SKM-1 (cell line): ENCODE results near the gene ALDOB.

ENCODE experiments used
- DNase-seq: peaks from one replicate; lab custom pipeline; 2025; ENCODE audit not compliant: unreplicated experiment; lab: John Stamatoyannopoulos, UW

ALDOB gene

GRCh38 chr9:101435601-101436079 lies at the start of gene ALDOB:
TSS of gene ALDOB (minus strand) at chr9:101435774. CDS start at chr9:101430887, 4,887 bp downstream.
- no peak for DNase-seq

- DNase-seq, result no peak
These were observed 48.5 kb upstream of the ALDOB start for GRCh38 chr9:101484046-101484445.

GRCh38 chr9:101481261-101481660 lies 45.7 kb upstream of the ALDOB start:
- DNase-seq, result no peak

- DNase-seq, result no peak
These were observed 44.8 kb upstream of the ALDOB start for GRCh38 chr9:101480386-101480785.

- no peak for DNase-seq
These were observed 43.9 kb upstream of the ALDOB start for GRCh38 chr9:101479338-101480030.

DNA sequence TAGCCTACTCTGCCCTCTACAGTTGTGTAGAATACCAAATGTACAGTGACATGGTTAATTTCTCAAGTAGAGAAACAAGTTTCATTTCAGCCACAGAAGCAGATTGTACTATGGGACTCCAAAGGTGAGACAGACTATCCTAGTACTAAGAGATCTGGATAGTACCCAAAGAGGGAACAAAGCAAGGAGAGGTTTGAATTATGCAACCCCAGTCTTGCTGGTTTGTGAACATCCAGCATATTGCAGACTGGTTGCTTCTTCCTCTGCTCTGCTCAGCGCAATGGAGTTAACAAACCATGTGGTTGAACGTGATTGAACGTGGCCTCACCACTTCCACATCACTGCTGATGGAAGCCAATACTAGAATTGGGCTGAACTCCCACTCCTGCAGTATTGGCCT lies 43.3 kb upstream of the ALDOB start:
- DNase-seq, result no peak

- no peak for DNase-seq
These were observed 42.9 kb upstream of the ALDOB start for GRCh38 chr9:101478444-101478843.

DNA sequence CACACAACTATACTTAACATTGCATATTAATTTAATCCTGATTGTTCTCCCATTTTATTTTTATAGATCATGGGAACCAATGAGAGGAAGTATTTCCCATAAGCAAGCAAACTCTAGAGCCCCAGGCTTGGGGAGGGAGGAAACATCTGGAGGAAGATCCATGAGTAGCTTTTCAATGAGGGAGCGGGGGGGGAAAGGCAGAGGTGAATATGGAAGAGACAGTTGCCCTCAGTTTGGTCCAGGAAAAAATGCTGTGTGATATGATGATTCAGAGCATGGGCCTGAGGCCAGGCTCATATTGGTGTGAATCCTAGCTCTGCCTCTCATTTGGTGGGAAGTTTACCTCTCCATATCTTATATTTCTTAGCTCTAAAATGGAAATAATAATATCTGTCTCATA lies 42.2 kb upstream of the ALDOB start:
- no peak for DNase-seq

DNA sequence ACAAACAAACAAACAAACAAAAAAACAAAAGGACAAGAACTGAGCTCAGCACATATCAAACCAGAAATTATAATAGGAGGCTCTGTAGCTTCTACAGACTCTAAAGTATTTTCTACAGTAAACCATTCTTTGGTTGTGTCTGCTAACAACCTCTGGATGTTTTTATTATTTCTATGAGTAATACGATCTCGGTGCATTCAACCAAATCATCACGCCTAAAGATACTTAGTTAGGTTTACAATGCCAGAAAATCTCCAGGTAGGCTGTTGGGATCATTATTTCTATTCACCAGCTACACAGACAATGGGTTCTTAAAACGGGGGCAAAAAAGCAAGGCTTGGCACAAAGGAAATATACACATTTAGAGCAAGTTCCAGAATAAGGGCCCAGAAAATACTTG lies 41.6 kb upstream of the ALDOB start:
- DNase-seq, result no peak

DNA sequence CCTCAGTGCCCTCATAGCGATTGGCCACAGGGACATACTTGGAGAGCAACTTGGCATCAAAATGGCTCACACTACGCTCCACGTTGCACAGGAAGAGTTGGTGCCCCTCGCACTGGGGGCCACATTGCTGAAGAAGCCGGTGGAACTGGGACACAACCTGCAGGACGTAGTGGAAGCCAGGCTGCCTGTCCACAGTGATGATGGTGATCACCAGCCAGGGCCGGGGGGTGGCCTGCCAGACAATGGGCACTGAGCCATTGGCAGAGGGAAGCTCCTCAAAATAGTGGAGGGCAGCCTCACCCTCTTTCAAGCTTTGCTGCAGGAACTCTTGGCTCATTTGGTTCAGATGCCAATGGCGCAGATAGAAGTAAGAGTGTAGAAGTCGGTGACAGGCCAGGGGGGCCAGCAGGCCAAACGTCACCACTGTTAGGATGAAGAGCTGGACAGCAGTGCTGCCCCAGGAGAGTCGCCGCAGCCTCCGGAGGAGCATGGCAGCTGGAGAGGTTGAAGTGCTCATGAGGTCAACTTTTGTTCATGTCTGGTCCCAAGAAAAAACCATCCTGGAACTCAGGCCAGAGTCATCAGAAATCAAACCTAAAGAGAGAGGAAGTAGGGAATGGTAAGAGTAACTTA lies 41.1 kb upstream of the ALDOB start:
- no peak for DNase-seq

GRCh38 chr9:101472891-101473290 lies 37.3 kb upstream of the ALDOB start:
- DNase-seq, result no peak

- DNase-seq, result no peak
These were observed 35.4 kb upstream of the ALDOB start for GRCh38 chr9:101470929-101471328.

DNA sequence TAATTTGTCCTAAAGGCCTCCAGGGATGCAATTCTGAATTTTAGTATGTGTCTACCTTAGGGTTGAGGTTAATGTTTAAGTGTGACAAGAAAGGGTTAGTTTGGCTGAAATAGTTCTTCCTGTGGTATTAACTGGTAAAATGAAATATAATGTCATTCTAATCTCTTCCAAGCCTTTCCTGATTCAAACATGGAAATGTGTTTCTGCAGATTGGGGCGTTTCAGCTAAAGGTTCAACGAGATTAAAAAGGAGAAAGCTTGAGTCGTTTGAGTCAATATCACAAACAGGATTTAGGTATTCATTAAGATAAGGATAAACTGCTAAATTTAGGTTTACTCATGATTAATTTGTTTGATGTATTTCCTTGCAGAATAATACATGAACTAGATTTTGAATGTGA lies 34.4 kb upstream of the ALDOB start:
- DNase-seq, result no peak

GRCh38 chr9:101469026-101469425 lies 33.5 kb upstream of the ALDOB start:
- DNase-seq, result no peak

GRCh38 chr9:101468116-101468515 lies 32.5 kb upstream of the ALDOB start:
- DNase-seq, result no peak

DNA sequence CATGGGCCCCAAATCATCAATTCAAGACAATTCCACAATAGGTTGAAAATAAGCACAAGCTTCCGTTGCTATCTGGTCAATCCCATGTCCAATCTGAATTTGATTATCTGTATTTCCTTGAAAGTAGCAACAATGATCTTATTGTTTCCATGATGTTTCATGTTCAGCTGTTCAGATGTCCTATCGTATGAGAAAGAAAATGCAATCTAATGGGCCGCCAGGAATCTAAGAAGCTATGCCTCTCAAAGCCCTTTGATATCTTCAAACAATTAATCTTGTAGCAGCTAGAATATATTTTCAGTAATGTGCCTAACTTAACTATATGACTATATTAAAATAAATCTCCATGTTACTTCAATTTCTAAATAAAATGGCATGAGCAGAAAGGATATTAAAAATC lies 32.1 kb upstream of the ALDOB start:
- no peak for DNase-seq

- no peak for DNase-seq
These were observed 31.3 kb upstream of the ALDOB start for GRCh38 chr9:101466863-101467262.

GRCh38 chr9:101465326-101465915 lies 29.8 kb upstream of the ALDOB start:
- peak; percentile 61 for DNase-seq

- DNase-seq, result no peak
These were observed 27.8 kb upstream of the ALDOB start for GRCh38 chr9:101463397-101463796.

DNA sequence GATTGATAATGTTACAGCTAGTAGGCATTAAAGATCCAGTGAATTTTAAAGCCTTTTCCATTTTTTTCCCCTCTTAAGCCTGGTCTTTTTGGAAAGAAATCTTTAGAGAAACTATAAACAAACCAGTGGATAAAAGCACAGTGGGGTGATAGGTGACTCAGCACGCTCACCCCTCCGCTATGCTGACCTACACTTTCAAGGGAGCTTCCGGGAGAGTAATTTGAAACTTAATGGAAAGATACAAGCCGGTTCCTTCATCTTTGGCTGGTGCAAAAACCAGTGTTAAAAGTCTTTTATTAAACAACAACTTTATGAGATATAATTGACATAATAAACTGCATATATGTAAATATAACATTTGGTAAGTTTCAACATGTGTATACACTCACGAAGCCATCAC lies 27.0 kb upstream of the ALDOB start:
- no peak for DNase-seq

- no peak for DNase-seq
These were observed 25.4 kb upstream of the ALDOB start for GRCh38 chr9:101460965-101461364.

GRCh38 chr9:101458963-101459631 lies 23.5 kb upstream of the ALDOB start:
- peak; percentile 70 for DNase-seq
